Measurements from ENCODE around the gene AIG1. TPM values are rescaled to one million over a fixed set of nuclear protein-coding genes. Genes with fewer than 3 reads are reported as not detected.

AIG1 gene
- polyA plus RNA-seq, 1 experiment = 43.2 TPM

DNA sequence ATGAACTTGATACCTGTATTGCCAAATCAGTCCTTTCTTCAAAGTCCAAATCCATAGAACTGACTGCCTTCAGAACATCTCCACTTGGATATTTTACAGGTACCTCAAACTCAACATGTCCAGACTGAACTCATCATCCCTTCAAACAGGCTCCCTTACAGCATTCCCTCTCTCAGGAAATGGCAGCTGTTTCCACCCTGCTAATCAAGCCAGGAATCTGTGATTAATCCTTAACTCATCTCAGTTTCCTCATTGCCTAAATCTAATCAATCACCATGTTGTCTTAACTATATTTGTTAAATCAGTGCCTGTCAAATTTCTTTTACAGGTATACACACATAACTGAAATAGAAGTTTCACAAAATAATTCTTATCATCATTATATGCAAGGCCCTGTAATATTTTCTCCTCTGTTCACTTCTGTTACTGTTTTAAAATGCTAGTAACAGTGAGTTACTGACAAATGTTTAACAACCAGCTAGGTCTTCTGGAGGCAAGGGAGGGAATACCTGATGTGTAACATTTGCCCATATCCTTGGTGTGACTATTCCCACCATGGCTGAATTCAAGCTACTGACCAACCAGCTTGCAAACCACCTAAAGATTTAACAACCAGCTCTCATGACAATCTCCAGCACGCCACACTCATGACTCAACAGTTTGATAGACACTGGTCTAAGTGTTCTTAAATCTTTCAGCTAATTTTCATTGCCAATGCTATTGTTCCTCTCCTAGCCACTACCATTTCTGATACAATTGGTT lies 264.9 kb downstream of the AIG1 start:
- POLR2A ChIA-PET = no interaction called here

DNA sequence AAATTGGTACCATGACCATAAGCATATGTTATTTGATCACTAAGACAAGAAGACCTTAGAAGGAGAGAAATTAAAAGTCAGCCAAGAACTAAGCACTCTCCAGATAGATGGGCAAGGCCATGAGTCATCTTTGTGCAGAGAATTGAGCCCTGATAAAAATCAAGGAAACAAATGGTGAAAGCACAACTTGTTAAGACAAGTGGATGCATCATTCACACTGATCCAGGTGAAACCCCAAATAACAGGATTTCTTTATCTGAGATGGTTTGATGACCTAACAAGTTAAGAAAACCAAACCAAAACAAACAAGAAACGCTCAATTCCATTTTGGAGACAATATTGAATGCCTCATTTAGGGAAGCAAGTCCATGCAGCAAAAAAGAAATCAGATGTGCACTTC lies 268.2 kb downstream of the AIG1 start:
- POLR2A ChIA-PET = interaction anchor here (0.6 kb wide), 1 partner anchor 20 kb away, joined by 4 read pairs; no protein-coding TSS in a partner anchor
- no peaks in the 10 kb centered on the region for H3K36me3 ChIP-seq (ENCODE audit: control insufficient read depth, insufficient read depth, low read length)
- DNase-seq (ENCODE audit: low read depth) = no peak
- H3K27me3 ChIP-seq (ENCODE audit: control insufficient read depth, insufficient read depth, low read length) = no peaks in the 10 kb centered on the region
- TF ChIP-seq, protein P1, sequence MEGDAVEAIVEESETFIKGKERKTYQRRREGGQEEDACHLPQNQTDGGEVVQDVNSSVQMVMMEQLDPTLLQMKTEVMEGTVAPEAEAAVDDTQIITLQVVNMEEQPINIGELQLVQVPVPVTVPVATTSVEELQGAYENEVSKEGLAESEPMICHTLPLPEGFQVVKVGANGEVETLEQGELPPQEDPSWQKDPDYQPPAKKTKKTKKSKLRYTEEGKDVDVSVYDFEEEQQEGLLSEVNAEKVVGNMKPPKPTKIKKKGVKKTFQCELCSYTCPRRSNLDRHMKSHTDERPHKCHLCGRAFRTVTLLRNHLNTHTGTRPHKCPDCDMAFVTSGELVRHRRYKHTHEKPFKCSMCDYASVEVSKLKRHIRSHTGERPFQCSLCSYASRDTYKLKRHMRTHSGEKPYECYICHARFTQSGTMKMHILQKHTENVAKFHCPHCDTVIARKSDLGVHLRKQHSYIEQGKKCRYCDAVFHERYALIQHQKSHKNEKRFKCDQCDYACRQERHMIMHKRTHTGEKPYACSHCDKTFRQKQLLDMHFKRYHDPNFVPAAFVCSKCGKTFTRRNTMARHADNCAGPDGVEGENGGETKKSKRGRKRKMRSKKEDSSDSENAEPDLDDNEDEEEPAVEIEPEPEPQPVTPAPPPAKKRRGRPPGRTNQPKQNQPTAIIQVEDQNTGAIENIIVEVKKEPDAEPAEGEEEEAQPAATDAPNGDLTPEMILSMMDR (IDR thresholded peaks at IDR 0.05; ENCODE audit: insufficient read depth, low read depth, low read length) = no peak
- CTCF ChIA-PET = interaction anchor here (0.5 to 1.5 kb wide), 2 partner anchors 8 to 10 kb away, joined by 3 read pairs; no protein-coding TSS in a partner anchor
- H3K4me3 ChIP-seq (ENCODE audit: low read depth, low read length) = no peak overlapping the region

More for the DNA sequence above, 264.9 kb downstream of the AIG1 start:
- Histone ChIP-seq H3K36me3 (ENCODE audit: control insufficient read depth, insufficient read depth, low read length) (no peaks in the 10 kb centered on the region), H3K27me3 (ENCODE audit: control insufficient read depth, insufficient read depth, low read length) (no peaks in the 10 kb centered on the region), H3K4me3 (ENCODE audit: low read depth, low read length) (no peak overlapping the region)
- CTCF ChIA-PET = interaction anchor here (1.2 kb wide), 1 partner anchor 25 kb away, joined by 3 read pairs; no protein-coding TSS in a partner anchor
- TF ChIP-seq, protein P1 (IDR thresholded peaks at IDR 0.05; ENCODE audit: insufficient read depth, low read depth, low read length) = no peak
- DNase-seq (ENCODE audit: low read depth) = no peak

DNA sequence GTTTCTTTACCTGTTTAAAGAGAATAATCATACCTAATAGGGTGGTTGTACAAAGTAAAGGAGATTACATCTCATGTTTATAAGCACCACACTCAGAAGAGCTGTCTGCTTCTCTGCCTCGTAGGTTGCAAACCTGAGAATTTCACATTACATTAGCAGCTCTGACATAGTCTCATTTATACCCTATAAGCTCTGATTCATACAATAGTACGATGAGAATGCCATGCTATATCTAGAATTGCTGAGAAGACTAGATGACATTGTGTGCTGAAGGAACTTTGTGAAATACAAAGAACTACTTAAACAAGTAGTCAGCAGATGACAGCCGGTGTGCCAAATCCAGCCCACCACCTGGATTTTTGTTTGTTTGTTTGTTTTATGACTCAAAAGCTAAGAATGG lies 268.6 kb downstream of the AIG1 start:
- Histone ChIP-seq H3K4me3 (ENCODE audit: low read depth, low read length) (no peak overlapping the region), H3K36me3 (ENCODE audit: control insufficient read depth, insufficient read depth, low read length) (no peaks in the 10 kb centered on the region), H3K27me3 (ENCODE audit: control insufficient read depth, insufficient read depth, low read length) (no peaks in the 10 kb centered on the region)
- TF ChIP-seq, protein P1 (IDR thresholded peaks at IDR 0.05; ENCODE audit: insufficient read depth, low read depth, low read length) = no peak
- DNase-seq (ENCODE audit: low read depth) = no peak
- ChIA-PET POLR2A (interaction anchor here (0.6 kb wide), 1 partner anchor 20 kb away, joined by 4 read pairs; no protein-coding TSS in a partner anchor), CTCF (interaction anchor here (0.5 to 1.5 kb wide), 2 partner anchors 8 to 10 kb away, joined by 3 read pairs; no protein-coding TSS in a partner anchor)

DNA sequence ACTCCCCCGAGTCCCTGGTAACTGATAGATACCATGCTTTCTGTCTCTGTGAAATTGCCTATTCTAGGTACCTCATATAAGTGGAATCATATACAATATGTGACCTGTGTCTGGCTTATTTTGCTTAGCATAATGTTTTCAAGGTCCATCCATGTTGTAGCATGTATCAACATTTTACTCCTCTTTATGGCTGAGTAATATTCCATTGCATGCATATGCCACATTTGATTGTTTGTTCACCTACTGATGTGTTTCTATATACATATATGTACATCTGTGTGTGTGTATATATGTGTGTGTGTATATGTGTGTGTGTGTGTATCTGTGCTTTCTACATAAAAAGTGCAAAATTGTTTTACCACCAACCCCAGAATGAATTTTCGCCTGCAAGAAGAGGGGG lies 270.7 kb downstream of the AIG1 start:
- H3K36me3 ChIP-seq (ENCODE audit: control insufficient read depth, insufficient read depth, low read length) = no peaks in the 10 kb centered on the region

More for the DNA sequence above, 270.7 kb downstream of the AIG1 start:
- no peak for DNase-seq (ENCODE audit: low read depth)
- CTCF ChIA-PET = interaction anchor here (0.8 kb wide), 1 partner anchor 17 kb away, joined by 3 read pairs; no protein-coding TSS in a partner anchor
- TF ChIP-seq, protein P1 (IDR thresholded peaks at IDR 0.05; ENCODE audit: insufficient read depth, low read depth, low read length) = no peak
- POLR2A ChIA-PET = no interaction called here
- H3K4me3 ChIP-seq (ENCODE audit: low read depth, low read length) = no peak overlapping the region
- no peaks in the 10 kb centered on the region for H3K27me3 ChIP-seq (ENCODE audit: control insufficient read depth, insufficient read depth, low read length)
